Measurements from ENCODE around the gene INTS6.
"Not testable (repeated sequence)": the region's sequence is repeated elsewhere in the genome, so short reads cannot be mapped to it uniquely, and the experiment has no call there.

The INTS6 gene

DNA sequence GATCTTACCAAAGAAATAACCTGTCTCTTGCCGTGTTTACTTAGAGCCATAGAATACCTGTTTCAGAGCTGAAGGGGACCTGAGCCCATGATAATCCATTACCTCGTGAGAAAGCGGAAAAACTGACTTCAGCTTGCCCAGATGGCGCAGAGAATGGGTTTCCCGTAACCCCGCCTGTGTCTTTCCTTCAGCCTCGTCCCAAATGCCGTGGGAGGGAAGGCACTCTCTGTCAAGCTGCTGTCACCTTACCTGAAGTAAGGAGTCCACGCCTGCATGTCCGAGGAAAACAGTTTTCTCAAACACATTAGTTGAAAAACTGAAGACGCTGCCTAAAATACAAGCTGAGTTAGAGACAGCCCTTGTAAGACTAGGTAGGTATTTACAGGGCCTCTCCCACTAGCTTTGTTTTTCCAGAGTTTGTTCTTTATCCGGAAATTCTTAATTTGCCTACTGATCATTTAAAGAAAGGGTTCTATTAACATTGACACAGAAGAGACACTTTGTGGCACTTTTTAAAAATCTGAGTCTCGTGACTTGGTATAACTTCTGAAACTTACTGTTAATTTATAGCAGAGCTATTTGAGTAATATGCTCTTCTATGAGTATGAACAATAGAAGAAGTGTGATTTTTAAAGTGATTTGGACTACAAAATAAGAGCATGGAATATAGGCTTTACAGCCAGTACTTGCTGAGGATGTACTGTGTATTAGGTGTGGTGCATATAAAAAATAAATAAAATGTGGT is 1.3 kb upstream of the INTS6 start:
- DNase-seq = peak; percentile 38

DNA sequence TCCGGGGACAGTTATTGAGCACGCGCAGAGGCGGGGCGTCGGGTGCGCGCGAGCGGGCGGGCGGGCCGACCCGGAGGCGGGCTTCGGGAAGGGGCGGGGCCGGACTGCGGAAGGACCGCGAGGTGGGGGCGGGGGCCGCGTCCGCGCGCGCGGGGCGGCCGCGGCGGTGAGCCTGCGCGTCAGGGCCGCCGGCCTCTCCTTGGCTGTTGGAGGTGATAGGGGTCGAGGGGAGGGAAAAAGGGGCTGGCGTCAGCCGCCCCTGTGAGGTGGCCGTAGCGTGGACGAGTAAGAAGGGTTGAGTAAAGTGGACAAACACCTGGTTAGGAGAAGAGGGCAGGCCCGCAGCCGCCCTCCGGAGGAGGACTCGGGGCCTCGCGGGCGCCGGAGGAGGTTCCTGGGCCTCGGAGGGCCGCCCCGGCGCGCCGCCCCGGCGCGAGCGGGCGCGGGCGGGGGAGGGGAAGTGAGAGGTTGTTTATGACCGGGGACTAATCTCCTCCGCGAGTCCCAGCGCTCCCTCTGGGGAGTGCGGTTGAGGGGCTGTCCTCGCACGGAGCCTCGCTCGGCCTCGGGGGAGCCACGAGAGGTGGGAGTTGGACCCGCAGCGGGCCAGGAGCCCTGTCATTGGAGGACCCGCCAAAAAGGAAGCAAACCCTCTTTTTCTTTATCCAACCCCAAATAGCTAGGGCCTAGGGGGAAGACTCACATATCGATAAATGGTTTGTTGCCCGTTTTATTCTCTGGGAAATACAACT is 547 bp upstream of the INTS6 start:
- no peak for DNase-seq

DNA sequence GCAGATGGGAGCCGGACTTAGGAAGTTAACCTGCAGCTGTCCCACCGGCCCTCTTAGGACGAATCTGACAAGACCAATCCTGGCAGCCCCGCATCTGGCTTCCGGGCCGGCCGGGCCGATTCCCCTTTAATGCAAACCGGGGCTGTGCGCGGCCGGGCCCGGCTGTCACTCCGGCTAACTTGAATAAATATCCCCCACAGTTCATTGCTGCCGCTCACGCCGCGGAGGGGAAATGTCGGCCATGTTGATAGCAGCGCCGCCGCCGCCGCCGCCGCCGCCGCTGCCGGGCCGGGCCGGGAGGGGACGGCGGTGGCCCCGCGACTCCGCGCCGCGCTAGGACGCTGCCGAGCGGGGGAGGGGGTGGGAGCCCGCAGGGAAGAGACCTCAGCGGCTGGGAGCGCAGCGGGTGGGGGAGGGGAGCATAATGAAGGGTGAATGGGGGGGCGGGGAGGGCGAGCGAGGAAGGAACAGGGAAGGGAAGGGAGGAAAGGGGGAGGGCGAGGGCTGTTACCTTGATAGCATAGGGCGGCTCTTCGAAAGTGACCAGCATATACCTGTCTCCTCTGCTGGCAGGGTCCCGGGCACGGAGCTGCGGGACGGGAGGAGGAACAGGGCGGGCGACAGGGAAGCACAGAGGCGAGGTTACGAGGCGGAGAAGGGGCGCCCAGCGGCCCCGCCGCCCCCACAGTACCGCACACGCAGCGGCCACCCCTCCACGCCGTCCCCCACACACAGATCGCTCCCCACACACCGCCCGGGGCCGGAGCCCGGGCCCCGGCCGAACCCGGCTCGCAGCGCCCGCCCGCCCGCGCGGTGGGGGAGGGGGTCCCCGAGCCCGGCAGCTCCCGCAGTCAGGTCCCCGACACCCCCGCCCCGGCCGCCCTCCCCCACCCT is 1.1 kb downstream of the INTS6 start:
- peak; percentile 38 for DNase-seq

- DNase-seq = no peak
Measured at GRCh38 chr13:51451134-51451466, 1.7 kb downstream of the INTS6 start.

DNA sequence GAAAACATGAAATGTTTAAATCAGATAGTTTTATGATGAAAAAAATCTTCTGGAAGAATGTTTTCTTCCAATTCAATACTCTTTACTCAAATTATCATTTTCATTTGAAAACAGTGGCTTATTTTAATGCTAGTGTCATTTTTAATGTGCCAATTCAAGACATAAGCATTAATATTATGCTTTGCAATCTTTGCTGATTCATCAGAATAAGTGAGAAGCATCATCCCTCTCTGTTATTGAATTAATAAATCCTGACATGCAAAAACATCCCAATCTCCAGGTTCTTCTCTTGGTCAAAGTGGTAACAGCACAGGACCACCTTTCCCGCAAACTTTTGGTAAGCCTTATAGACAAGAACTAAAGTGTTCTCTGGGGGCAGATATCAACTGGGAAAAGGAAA is 3.8 kb downstream of the INTS6 start:
- DNase-seq = no peak

GRCh38 chr13:51444922-51445321 is 7.9 kb downstream of the INTS6 start:
- no peak for DNase-seq

GRCh38 chr13:51440381-51440780 is 12.5 kb downstream of the INTS6 start:
- no peak for DNase-seq

DNA sequence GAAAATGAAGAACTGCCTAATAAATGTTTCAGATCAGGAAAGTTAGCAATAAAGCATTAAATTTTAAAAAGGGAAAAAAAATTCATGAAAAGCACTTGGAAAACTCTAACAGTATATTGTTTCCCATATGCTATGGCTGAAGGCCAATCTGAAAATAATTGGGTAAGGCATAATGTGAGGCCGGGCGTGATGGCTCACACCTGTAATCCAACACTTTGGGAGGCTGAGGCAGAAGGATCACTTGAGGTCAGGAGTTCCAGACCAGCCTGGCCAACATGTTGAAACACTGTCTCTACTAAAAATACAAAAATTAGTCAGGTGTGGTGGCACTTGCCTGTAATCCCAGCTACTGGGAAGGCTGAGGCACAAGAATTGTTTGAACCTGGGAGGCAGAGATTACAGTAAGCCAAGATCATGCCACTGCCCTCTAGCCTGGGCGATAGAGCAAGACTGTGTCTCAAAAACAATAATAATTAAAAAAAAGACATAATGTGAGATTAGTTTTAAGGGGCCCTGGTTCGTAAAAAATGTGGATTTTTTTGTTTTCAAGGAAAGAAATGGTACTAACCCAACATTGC is 15.2 kb downstream of the INTS6 start:
- no peak for DNase-seq

- DNase-seq = no peak
Measured at GRCh38 chr13:51435002-51435578, 17.7 kb downstream of the INTS6 start.

DNA sequence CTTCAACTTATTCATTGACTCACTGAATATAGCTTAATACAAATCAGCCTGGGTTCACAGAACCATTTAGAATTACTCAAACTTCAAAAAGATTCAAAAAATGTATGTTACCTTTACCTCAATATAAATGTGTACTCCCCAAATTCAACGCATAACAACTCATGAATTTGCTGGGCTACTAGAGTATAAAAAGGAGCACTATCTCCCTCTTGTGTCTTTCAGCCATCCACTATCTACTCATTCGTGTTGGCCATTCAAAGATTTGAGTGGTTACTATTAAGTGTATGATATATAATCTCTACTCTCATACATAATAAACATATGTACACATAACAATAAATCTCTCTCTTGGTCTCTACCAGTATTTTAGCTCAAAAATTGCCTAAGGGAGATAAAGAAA is 20.3 kb downstream of the INTS6 start:
- no peak for DNase-seq

DNA sequence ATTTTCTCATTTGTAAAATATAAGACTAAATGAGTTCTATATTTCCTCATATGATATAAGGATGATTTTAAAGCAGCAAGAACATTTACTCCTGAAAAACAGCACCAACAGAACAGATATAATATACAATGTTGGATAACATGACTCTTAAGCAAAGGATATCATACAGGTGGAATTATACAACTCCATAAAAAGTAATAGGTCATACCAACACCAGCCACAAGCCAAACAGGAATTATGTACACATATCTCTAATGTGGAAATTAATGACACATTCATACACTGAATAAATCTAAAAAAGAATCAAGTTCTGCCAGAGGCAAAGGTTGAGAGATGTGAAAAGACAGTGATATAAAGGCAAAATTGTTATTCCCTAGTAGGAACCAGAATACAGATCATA is 25.9 kb downstream of the INTS6 start:
- DNase-seq = no peak

DNA sequence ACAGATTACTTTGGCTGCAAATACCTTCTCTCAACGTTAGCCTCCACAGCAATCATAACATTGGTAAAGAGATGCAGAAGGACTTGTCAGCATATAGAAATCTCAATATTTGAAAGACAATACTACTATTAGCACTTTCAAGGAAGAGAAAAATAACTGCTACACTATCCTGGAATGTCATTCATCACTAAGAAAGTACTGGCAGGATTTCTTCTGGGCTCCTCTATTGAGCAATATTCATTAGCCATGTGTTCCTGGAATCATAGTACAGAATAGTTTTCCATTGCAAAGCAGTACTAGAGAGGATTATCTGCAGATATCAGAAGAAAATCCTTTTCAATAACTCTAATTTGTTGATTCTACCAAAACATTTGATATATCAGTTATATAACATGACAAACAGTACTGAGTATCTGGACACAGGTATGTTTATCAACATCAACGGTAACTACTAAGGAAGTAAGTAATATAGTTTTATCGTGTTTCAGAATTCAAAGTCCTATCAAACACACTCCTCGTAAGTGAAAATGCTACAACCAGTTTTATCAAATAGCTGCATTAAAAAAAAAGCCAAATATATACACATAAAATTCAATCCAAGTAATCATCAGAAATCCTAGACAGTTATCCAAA is 27.3 kb downstream of the INTS6 start:
- no peak for DNase-seq

DNA sequence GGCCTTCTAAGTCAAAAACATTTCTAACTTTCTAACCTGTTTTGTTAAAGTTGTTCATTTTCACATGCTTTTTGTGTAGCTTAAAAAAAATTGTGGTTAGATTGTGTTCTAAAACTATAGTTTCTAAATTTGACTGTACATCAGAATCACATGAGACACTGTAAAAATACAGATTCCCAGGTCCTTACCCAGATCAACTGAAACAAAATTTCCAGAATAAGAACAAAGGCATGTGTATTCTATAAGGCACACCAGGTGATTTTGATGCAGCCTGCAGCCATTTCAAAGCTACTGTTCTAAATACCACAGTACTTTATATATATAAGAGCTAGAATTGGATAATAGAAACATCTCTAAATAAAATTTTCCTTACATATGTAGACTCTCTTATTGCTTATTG is 29.1 kb downstream of the INTS6 start:
- DNase-seq = no peak

DNA sequence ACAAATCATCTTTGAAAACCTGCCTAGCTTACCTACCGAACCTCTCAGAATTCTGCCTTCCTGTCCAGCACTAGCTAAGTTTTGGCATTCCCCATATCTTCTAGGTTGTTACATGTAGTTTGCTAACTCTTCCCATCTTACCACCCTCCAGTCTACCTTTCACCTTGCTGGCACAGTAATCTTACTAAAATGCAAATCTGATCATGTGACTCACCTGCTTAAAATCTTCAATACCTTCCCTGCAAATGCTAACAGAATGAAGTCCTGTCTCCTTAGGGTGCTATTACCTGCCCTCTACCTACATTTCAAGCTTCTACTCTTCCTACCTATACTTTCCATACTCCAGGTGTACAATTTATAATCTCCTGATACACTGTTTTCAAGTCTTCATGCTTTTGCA is 30.4 kb downstream of the INTS6 start:
- no peak for DNase-seq

- no peak for DNase-seq
Measured at GRCh38 chr13:51420681-51421490, 31.9 kb downstream of the INTS6 start.

DNA sequence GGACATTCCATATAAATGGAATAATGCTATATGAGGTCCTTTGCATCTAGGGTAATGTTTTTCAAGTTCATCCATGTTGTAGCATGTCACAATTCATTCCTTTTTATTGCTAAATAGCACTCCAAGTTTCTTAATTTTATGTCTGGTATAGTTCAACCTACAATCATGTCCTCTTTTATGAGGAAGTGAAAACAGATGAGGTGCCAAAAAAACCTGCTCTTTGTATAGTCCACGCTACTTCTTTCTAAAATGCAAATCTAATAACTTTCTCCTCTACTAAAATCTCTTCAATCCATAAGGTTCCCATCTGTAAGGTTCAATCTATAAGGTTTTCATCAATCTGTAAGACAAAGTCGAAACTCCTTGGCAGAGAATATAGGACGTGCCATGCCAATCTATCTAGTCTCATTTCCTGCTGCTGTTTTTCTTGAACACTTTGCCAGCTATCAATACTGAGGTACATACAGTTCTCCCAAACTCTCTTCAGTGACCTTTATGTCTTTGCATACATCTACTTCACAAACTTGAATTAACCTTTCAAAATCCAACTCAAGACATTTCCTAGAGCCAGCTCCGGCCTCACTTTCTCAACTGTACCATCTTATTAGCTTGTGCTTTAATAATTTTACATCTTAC is 33.7 kb downstream of the INTS6 start:
- DNase-seq = no peak

- DNase-seq = no peak
Measured at GRCh38 chr13:51417716-51418115, 35.1 kb downstream of the INTS6 start.

DNA sequence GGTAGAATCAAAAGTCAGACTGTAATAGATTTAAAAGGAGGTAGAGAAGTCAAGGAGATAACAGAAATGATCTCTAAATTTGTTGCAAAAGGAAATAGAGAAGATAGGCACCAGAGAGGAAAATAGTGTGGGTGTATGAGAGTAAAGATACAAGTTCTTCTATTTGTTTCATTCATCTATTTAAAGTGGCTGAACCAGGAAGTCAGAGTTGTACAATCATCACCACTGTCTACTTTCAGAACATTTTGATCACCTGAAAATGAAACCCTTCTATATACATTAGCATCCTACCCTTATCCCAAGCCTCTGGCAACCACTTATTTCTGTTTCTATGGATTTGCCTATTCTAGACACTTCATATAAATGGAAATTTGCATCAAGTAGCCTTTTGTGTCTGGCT is 36.7 kb downstream of the INTS6 start:
- no peak for DNase-seq

DNA sequence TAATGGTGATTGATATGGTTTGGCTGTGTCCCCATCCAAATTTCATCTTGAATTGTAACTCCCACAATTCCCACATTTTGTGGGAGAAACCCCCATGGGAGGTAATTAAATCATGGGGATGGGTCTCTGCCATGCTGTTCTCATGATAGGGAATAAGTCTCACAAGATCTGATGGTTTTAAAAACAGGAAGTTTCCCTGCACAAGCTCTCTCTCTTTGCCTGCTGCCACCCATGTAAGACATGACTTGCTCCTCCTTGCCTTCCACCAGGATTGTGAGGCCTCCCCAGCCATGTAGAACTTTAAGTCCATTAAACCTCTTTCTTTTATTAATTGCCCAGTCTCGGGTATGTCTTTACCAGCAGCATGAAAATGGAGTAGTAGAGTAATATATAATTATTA is 37.5 kb downstream of the INTS6 start:
- DNase-seq = not testable (repeated sequence)

GRCh38 chr13:51412431-51412830 is 40.4 kb downstream of the INTS6 start:
- no peak for DNase-seq

DNA sequence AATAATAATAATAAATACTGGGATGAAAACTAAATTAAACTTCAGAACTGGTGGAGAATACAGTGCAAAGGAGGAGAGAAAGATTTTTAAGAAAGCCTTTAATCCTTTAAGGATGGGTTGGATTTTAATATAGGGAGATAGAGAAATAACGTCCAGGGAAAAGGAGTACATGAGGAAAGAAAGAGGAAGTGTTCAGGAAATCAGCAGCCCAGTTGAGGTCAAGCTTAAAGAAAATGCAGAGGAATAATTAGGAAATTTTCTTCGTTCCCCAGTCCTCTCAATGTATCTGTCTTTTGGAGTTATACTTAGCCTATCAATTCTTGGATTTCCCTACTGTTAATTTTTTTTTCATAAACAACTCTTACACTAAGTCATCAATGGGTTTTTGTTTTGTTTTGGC is 47.7 kb downstream of the INTS6 start:
- DNase-seq = no peak

All from NCI-H748 treated with DMSO at 0.1 percent for 48 hours (cell line).